Smooth muscle cell (in vitro differentiated cells): ENCODE data around the gene PHYHIPL. TPM values are rescaled to one million over a fixed set of nuclear protein-coding genes. Genes with fewer than 3 reads are reported as not detected.

Experiments
- DNase-seq: peaks from one replicate; lab custom pipeline; 2025; ENCODE audit not compliant: unreplicated experiment; lab: John Stamatoyannopoulos, UW
- H2AFZ ChIP-seq: fragments of 200-600 bp; sonication (generic); 2 replicates; pipeline ENCODE4 v1.6.0; 2016; ENCODE audit warnings: antibody characterized with exemption, low read depth, mild to moderate bottlenecking
- H3F3A ChIP-seq: fragments of 200-600 bp; sonication (generic); 2 replicates; pipeline ENCODE4 v1.6.0; 2017; ENCODE audit warnings: antibody characterized with exemption, low read depth
- H3K27ac ChIP-seq: fragments of 200-600 bp; sonication (generic); 2 replicates; pipeline ENCODE4 v1.5.1; 2016; ENCODE audit warnings: low read depth, mild to moderate bottlenecking
- H3K27me3 ChIP-seq: fragments of 200-600 bp; sonication (generic); 2 replicates; pipeline ENCODE4 v1.6.1; 2016; ENCODE audit warnings: low read depth, mild to moderate bottlenecking
- H3K36me3 ChIP-seq: fragments of 200-600 bp; sonication (generic); 2 replicates; pipeline ENCODE4 v1.5.1; 2016; ENCODE audit warnings: low read depth
- H3K4me1 ChIP-seq: fragments of 200-600 bp; sonication (generic); 2 replicates; pipeline ENCODE4 v1.5.1; 2016; ENCODE audit warnings: low read depth
- H3K4me2 ChIP-seq: fragments of 200-600 bp; sonication (generic); 2 replicates; pipeline ENCODE4 v1.6.0; 2016; ENCODE audit warnings: mild to moderate bottlenecking
- H3K4me3 ChIP-seq: fragments of 200-600 bp; sonication (generic); 2 replicates; pipeline ENCODE4 v1.5.1; 2016; ENCODE audit warnings: mild to moderate bottlenecking
- H3K79me2 ChIP-seq: fragments of 200-600 bp; sonication (generic); 2 replicates; pipeline ENCODE4 v1.6.0; 2016; ENCODE audit warnings: low read depth, mild to moderate bottlenecking
- H3K9ac ChIP-seq: fragments of 200-600 bp; sonication (generic); 2 replicates; pipeline ENCODE4 v1.6.0; 2016; ENCODE audit warnings: low read depth
- H3K9me3 ChIP-seq: fragments of 200-600 bp; sonication (generic); replicated peaks from 2 replicates; pipeline ENCODE4 v1.5.1; 2016; ENCODE audit warnings: low read depth
- H4K20me1 ChIP-seq: fragments of 200-600 bp; sonication (generic); 2 replicates; pipeline ENCODE4 v1.6.0; 2016; ENCODE audit warnings: low read depth
- WGBS: methylation state at CpG from one replicate; pipeline ENCODE4 v1.1.7; 2016; ENCODE audit warnings: low lambda C conversion rate; 5-methylcytosine and 5-hydroxymethylcytosine counted together
- polyA plus RNA-seq: library from polyadenylated mRNA; unstranded; fragments of >200 nt; fragmentation: Nextera tagmentation; extraction: Ambion mirVana; gene quantifications from 2 replicates; pipeline ENCODE4 v1.2.1, GENCODE V29; 2016
- total RNA-seq: library from RNA; depleted of rRNA; stranded (reverse); fragments of >200 nt; gene quantifications from 2 replicates; pipeline ENCODE4 v1.2.3, GENCODE V29; 2014
- TF ChIP-seq, protein P1 (sequence below): fragments of 200-600 bp; sonication (generic); IDR thresholded peaks from 2 replicates; pipeline ENCODE4 v1.5.1; 2017; ENCODE audit warnings: borderline replicate concordance, mild to moderate bottlenecking, antibody characterized with exemption; ENCODE audit not compliant: insufficient read depth, poor library complexity, severe bottlenecking

Gene PHYHIPL
- total and polyA plus RNA-seq, 2 experiments from 2014 or later = 0.31 to 0.63 TPM

DNA sequence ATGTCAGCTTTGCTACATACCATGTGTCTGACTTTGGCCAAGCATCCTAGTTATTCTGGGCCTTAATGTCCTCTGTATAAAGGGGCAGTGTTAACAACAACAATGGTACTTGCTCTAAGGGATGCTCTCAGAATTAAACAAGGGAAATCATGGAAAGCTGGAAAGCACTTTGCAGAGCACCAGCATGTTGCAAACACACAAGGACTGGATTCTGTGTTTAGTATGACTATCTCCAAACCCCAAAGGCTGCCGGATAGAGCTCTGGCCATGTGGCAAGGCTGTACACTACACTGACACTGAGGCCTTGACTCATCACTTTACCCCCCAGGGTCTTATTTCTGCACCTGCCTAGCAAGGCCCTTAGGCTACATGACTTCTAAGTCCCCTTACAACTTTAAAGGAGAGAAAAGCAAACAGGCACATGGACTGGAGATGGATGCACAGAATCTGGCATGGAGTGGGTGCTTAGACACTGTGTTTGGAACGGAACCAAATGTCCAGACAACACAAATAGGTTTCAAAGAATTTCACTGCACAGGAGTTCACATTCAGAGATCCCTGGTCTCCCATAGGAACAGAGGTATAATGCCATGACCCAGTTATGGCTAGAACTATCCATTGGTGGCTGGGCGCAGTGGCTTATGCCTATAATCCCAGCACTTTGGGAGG lies 111.3 kb downstream of the PHYHIPL start:
- Histone ChIP-seq H3F3A (no peaks in the 10 kb centered on the region), H3K9me3 (no peaks in the 10 kb centered on the region), H3K79me2 (no peaks in the 10 kb centered on the region), H3K36me3 (no peaks in the 10 kb centered on the region), H3K4me3 (no peak overlapping the region), H3K27me3 (no peaks in the 10 kb centered on the region), H3K4me1 (no peaks in the 10 kb centered on the region), H3K9ac (no peak overlapping the region), H3K27ac (no peak overlapping the region), H4K20me1 (no peaks in the 10 kb centered on the region), H2AFZ (no peak overlapping the region), H3K4me2 (no peak overlapping the region)
- TF ChIP-seq, protein P1, sequence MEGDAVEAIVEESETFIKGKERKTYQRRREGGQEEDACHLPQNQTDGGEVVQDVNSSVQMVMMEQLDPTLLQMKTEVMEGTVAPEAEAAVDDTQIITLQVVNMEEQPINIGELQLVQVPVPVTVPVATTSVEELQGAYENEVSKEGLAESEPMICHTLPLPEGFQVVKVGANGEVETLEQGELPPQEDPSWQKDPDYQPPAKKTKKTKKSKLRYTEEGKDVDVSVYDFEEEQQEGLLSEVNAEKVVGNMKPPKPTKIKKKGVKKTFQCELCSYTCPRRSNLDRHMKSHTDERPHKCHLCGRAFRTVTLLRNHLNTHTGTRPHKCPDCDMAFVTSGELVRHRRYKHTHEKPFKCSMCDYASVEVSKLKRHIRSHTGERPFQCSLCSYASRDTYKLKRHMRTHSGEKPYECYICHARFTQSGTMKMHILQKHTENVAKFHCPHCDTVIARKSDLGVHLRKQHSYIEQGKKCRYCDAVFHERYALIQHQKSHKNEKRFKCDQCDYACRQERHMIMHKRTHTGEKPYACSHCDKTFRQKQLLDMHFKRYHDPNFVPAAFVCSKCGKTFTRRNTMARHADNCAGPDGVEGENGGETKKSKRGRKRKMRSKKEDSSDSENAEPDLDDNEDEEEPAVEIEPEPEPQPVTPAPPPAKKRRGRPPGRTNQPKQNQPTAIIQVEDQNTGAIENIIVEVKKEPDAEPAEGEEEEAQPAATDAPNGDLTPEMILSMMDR = no peak
- no peak for DNase-seq
- WGBS = 86% methylated on average over 3 of the region's 3 CpGs

DNA sequence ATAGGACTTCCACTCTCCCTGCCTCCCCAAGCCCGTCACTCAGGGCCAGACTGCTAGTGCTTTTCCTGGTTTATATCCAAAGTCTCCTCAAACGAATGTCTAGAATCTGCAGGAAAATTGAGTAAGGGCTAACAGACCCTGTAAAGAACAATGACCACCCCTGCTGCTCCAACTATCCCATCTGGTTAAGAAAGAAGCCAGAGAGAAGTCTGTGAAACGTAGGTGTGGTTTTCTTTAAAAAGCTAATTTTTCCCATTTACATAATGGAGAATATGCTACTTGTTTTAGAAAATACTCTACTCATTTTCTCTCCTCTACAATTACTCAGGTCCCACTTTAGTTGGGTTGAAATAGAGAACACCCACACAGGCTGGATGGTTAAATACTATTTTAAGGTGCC lies 113.4 kb downstream of the PHYHIPL start:
- Histone ChIP-seq H3K27me3 (no peaks in the 10 kb centered on the region), H3F3A (no peaks in the 10 kb centered on the region), H4K20me1 (no peaks in the 10 kb centered on the region), H3K4me3 (no peak overlapping the region), H3K9me3 (no peaks in the 10 kb centered on the region), H2AFZ (no peak overlapping the region), H3K79me2 (no peaks in the 10 kb centered on the region), H3K9ac (no peak overlapping the region), H3K36me3 (no peaks in the 10 kb centered on the region), H3K4me2 (no peak overlapping the region), H3K4me1 (no peaks in the 10 kb centered on the region), H3K27ac (no peak overlapping the region)
- TF ChIP-seq, protein P1 = no peak
- no peak for DNase-seq
- 60% methylated on average over 3 of the region's 3 CpGs for WGBS

DNA sequence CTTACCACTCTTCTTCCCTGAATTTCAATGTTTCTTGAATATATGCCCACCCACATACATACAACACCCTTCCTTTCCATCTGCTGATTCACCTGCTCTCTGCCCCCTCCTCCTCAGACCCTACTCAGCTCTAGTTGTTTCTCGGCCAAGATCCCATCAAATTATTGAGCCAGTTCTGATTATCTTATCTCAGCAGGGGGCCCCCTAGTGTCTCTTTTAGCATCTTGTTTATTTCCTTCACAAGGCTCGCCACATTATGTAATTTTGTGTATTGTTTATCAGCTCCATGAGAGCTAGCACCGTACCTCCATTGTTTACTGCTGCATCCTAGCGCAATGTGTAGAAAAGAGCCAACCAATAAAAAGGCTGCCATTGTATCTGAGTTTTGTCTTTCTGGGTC lies 114.0 kb downstream of the PHYHIPL start:
- Histone ChIP-seq H3K9ac (no peak overlapping the region), H3K9me3 (no peaks in the 10 kb centered on the region), H4K20me1 (no peaks in the 10 kb centered on the region), H2AFZ (no peak overlapping the region), H3K79me2 (no peaks in the 10 kb centered on the region), H3K27ac (no peak overlapping the region), H3F3A (no peaks in the 10 kb centered on the region), H3K27me3 (no peaks in the 10 kb centered on the region), H3K4me1 (no peaks in the 10 kb centered on the region), H3K36me3 (no peaks in the 10 kb centered on the region), H3K4me3 (no peak overlapping the region), H3K4me2 (no peak overlapping the region)
- TF ChIP-seq, protein P1 = no peak
- DNase-seq = no peak
- WGBS = 83% methylated on average over 4 of the region's 4 CpGs

Other genes starting within 250 kb of the PHYHIPL start
- gene FAM13C, start 185.9 kb downstream of the PHYHIPL start, total RNA-seq = 0.76 TPM in 1 of 2 replicates, not detected in the other
- not detected in 2 replicates for gene FAM13C, start 185.9 kb downstream of the PHYHIPL start, polyA plus RNA-seq